ENCODE data around the gene TMC1.

The TMC1 gene

DNA sequence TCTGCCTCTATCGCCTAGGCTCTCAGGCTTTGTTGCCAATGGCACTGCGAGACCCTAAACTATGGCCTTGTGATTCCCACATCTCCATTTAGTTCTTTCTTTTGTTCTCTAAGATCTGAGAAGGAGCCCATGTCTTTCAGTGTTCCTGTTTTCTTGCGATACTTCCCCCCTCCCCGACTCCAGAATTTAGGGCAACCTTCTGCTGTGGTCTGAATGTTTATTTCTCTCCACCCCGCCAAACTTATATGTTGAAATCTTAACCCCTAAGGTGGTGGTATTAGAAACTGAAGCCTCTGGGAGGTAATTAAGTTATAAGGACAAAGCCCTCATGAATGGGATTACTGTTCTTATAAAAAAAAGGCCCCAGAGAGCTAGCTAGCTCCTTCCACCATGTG is 6.4 kb downstream of the TMC1 start:
- DNase-seq (ENCODE audit: low read depth): no peak
- peak overlapping the region; percentile 52 for H3K4me3 ChIP-seq (ENCODE audit: low read length)

GRCh38 chr9:72529531-72529930 is 8.1 kb downstream of the TMC1 start:
- no peak overlapping the region for H3K4me3 ChIP-seq (ENCODE audit: low read length)
- TF ChIP-seq CTCF (conservative IDR thresholded peaks at IDR 0.05; ENCODE audit: low read length): no peak
- DNase-seq (ENCODE audit: low read depth): no peak

More for the DNA sequence above, 6.4 kb downstream of the TMC1 start:
- TF ChIP-seq CTCF (conservative IDR thresholded peaks at IDR 0.05; ENCODE audit: low read length): no peak

DNA sequence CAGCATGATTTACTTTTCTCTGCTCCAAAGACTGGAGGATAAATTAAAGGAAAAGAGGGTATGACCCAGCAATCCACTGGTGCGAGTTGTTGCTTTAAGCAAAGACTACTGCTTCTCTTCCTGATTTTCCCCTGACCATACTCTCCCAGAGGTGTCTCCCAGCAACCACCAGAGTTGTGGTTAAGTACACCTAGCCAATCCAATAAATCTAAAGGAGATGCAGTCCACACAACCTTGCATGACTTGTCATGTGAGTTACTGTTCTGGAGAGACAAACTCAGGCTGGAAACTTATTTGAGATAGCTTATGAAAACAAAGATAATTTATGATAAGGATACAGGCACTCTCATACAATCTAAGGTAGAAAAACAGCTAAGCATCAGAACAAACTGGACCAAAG is 11.9 kb downstream of the TMC1 start:
- DNase-seq (ENCODE audit: low read depth): peak; percentile 65
- no peak overlapping the region for H3K4me3 ChIP-seq (ENCODE audit: low read length)
- no peak for TF ChIP-seq CTCF (conservative IDR thresholded peaks at IDR 0.05; ENCODE audit: low read length)

- H3K4me3 ChIP-seq (ENCODE audit: low read length): no peak overlapping the region
- no peak for DNase-seq (ENCODE audit: low read depth)
- TF ChIP-seq CTCF (conservative IDR thresholded peaks at IDR 0.05; ENCODE audit: low read length): no peak
These were observed 13.5 kb downstream of the TMC1 start for GRCh38 chr9:72534931-72535330.

DNA sequence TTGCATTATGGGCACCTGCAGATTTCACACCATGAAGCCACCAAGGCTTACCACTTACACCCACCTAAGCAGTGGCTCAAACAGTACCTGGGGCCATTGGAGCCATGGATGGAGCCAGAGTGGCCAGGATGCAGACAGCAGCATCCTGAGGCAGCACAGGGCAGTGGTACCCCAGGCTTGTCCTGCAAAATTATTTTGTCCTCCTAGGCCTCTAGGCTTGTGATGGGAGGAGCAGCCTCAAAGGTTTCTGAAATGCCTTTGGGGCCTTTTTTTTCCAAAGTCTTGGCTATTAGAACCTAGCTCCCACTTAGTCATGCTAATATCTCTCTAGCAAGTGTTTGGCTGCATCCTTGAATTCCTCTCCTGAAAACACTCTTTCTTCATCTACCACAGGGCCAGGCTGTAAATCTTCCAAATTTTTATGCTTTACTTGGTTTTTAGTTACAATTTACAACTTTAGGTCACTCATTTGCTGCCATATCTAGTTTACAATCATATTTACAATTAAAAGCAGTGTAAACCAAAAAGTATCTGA is 15.7 kb downstream of the TMC1 start:
- no peak overlapping the region for H3K4me3 ChIP-seq (ENCODE audit: low read length)
- TF ChIP-seq CTCF (conservative IDR thresholded peaks at IDR 0.05; ENCODE audit: low read length): no peak
- peak; percentile 61 for DNase-seq (ENCODE audit: low read depth)

- H3K4me3 ChIP-seq (ENCODE audit: low read length): no peak overlapping the region
- TF ChIP-seq CTCF (conservative IDR thresholded peaks at IDR 0.05; ENCODE audit: low read length): no peak
- no peak for DNase-seq (ENCODE audit: low read depth)
These were observed 16.3 kb downstream of the TMC1 start for GRCh38 chr9:72537671-72538070.

DNA sequence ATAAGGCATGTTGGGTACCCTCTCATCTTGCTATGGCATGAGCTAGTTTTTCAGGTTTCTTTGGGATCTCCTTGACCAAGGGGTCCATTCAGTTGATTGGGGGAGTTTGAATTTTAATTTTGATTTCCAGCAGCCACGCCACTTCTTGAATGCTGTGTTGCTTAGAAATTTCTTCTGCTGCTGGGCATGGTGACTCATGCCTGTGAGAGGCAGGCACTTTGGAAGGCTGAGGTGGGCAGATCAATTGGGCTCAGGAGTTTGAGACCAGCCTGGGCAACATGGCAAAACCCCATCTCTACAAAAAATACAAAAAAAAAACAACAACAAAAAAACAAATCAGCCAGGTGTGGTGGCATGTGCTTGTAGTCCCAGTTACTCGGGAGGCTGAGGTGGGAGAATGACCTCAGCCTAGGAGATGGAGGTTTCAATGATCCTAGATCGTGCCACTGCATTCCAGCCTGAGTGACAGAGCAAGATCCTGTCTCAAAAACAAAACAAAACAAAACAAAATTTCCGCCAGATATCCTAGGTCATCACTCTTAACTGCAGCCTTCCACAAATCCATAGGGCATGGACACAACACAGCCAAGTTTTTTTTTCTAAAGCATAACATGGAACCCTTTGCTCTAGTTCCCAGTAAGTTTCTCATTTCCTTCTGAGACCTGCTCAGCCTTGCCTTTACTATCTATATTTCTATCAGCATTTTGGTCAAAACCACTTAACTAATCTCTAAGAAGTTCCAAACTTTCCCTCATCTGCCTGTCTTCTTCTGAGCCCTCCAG is 17.7 kb downstream of the TMC1 start:
- no peak for DNase-seq (ENCODE audit: low read depth)
- no peak for TF ChIP-seq CTCF (conservative IDR thresholded peaks at IDR 0.05; ENCODE audit: low read length)
- H3K4me3 ChIP-seq (ENCODE audit: low read length): no peak overlapping the region
